GM23338 (cell line): ENCODE measurements around the gene ABHD3. TPM values are rescaled to one million over a fixed set of nuclear protein-coding genes. Genes with fewer than 3 reads are reported as not detected.
A peak's percentile ranks its signal among the peaks of the same experiment; 100 is the strongest.
"Not testable (repeated sequence)": the region's sequence is repeated elsewhere in the genome, so short reads cannot be mapped to it uniquely, and the experiment has no call there.

Source experiments
- ATAC-seq: fragments of 200-7000 bp; cut with Tn5 transposase; 3 replicates; pipeline ENCODE4 v1.9.1; 2020
- DNase-seq: peaks from one replicate; pipeline ENCODE4 v3.0.0-alpha.2; 2015; ENCODE audit warnings: low spot score
- H2AFZ ChIP-seq: fragments of 200-600 bp; sonication (generic); 2 replicates; pipeline ENCODE4 v1.8.0; 2016; ENCODE audit warnings: antibody characterized with exemption, mild to moderate bottlenecking, moderate library complexity
- H3F3A ChIP-seq: fragments of 200-600 bp; sonication (generic); replicated peaks from 2 replicates; pipeline ENCODE4 v1.8.0; 2017; ENCODE audit warnings: antibody characterized with exemption, mixed run types, low read depth
- H3K27ac ChIP-seq: fragments of 200-600 bp; sonication (generic); 2 replicates; pipeline ENCODE4 v1.6.1; 2016; ENCODE audit warnings: low read depth
- H3K27me3 ChIP-seq: fragments of 200-600 bp; sonication (generic); 2 replicates; pipeline ENCODE4 v1.8.0; 2016; ENCODE audit warnings: mild to moderate bottlenecking, mixed run types, moderate library complexity; ENCODE audit not compliant: insufficient read depth
- H3K36me3 ChIP-seq: fragments of 200-600 bp; sonication (generic); 2 replicates; pipeline ENCODE4 v1.8.0; 2016; ENCODE audit warnings: mild to moderate bottlenecking; ENCODE audit not compliant: insufficient read depth
- H3K4me1 ChIP-seq: fragments of 200-600 bp; sonication (generic); 2 replicates; pipeline ENCODE4 v1.8.0; 2016; ENCODE audit warnings: mild to moderate bottlenecking, moderate library complexity; ENCODE audit not compliant: insufficient read depth
- H3K4me2 ChIP-seq: fragments of 200-600 bp; sonication (generic); 2 replicates; pipeline ENCODE4 v1.7.1; 2017; ENCODE audit warnings: mixed run types
- H3K4me3 ChIP-seq: fragments of 200-600 bp; sonication (generic); 2 replicates; pipeline ENCODE4 v1.6.1; 2016; ENCODE audit warnings: mixed run types
- H3K79me2 ChIP-seq: fragments of 200-600 bp; sonication (generic); replicated peaks from 2 replicates; pipeline ENCODE4 v1.8.0; 2017; ENCODE audit warnings: mild to moderate bottlenecking; ENCODE audit not compliant: insufficient read depth
- H3K9me2 ChIP-seq: fragments of 200-600 bp; sonication (generic); 2 replicates; pipeline ENCODE4 v1.8.0; 2017; ENCODE audit not compliant: insufficient read depth
- H4K20me1 ChIP-seq: fragments of 200-600 bp; sonication (generic); replicated peaks from 2 replicates; pipeline ENCODE4 v1.8.0; 2017; ENCODE audit warnings: mild to moderate bottlenecking; ENCODE audit not compliant: insufficient read depth
- H3K27ac Mint-ChIP-seq: 2 replicates; pipeline ENCODE4 v1.8.0; 2020; ENCODE audit warnings: inconsistent platforms, mild to moderate bottlenecking, moderate library complexity, mixed read lengths
- H3K27me3 Mint-ChIP-seq: 3 replicates; pipeline ENCODE4 v1.8.0; 2022; ENCODE audit warnings: low read depth, mild to moderate bottlenecking, moderate library complexity, mixed read lengths, inconsistent platforms; ENCODE audit not compliant: insufficient read depth, poor library complexity
- H3K36me3 Mint-ChIP-seq: 3 replicates; pipeline ENCODE4 v1.8.0; 2021; ENCODE audit warnings: low read depth, mild to moderate bottlenecking, inconsistent platforms, moderate library complexity, mixed read lengths
- H3K4me1 Mint-ChIP-seq: 3 replicates; pipeline ENCODE4 v1.8.0; 2020; ENCODE audit warnings: mild to moderate bottlenecking, inconsistent platforms, mixed read lengths
- H3K4me3 Mint-ChIP-seq: 3 replicates; pipeline ENCODE4 v1.8.0; 2021; ENCODE audit warnings: moderate library complexity, mild to moderate bottlenecking, inconsistent platforms, mixed read lengths
- H3K9me3 Mint-ChIP-seq: 3 replicates; pipeline ENCODE4 v1.8.0; 2020; ENCODE audit warnings: moderate library complexity, mild to moderate bottlenecking, inconsistent platforms, mixed read lengths
- CREB1 ChIP-seq: fragments of 250-450 bp; sonication (Bioruptor Pico); IDR thresholded peaks from 2 replicates; pipeline ENCODE4 v1.5.0; 2020; ENCODE audit warnings: low read depth, mild to moderate bottlenecking, moderate library complexity
- ETS1 ChIP-seq: IDR thresholded peaks from 2 replicates; pipeline ENCODE4 v1.6.1; 2016; ENCODE audit warnings: antibody characterized with exemption
- EZH2 ChIP-seq: fragments of 200-600 bp; sonication (generic); IDR thresholded peaks from one replicate; pipeline ENCODE4 v1.8.0; 2017; ENCODE audit warnings: antibody characterized with exemption, mild to moderate bottlenecking, low read depth; ENCODE audit not compliant: unreplicated experiment
- EZH2phosphoT487 ChIP-seq: fragments of 200-600 bp; sonication (generic); IDR thresholded peaks from one replicate; pipeline ENCODE4 v1.8.1; 2018; ENCODE audit warnings: antibody characterized with exemption; ENCODE audit not compliant: unreplicated experiment
- JUNB ChIP-seq: IDR thresholded peaks from one replicate; pipeline ENCODE4 v1.6.1; 2016; ENCODE audit warnings: antibody characterized with exemption; ENCODE audit not compliant: unreplicated experiment
- NANOG ChIP-seq: IDR thresholded peaks from 2 replicates; pipeline ENCODE4 v1.6.1; 2016; ENCODE audit warnings: antibody characterized with exemption, borderline replicate concordance
- POLR2AphosphoS5 ChIP-seq: IDR thresholded peaks from 2 replicates; pipeline ENCODE4 v1.6.1; 2016; ENCODE audit warnings: antibody characterized with exemption, low read depth
- REST ChIP-seq: IDR thresholded peaks from one replicate; pipeline ENCODE4 v1.6.1; 2018; ENCODE audit warnings: antibody characterized with exemption; ENCODE audit not compliant: unreplicated experiment
- STAT1 ChIP-seq: IDR thresholded peaks from one replicate; pipeline ENCODE4 v1.6.1; 2016; ENCODE audit warnings: antibody characterized with exemption; ENCODE audit not compliant: unreplicated experiment
- ZNF114 ChIP-seq: fragments of 250-450 bp; sonication (Bioruptor Pico); IDR thresholded peaks from 2 replicates; pipeline ENCODE4 v1.5.0; 2020; ENCODE audit warnings: mild to moderate bottlenecking, moderate library complexity
- ZNF462 ChIP-seq: fragments of 250-450 bp; sonication (Bioruptor Pico); IDR thresholded peaks from 2 replicates; pipeline ENCODE4 v1.5.0; 2020; ENCODE audit warnings: mild to moderate bottlenecking, moderate library complexity
- polyA plus RNA-seq: library from polyadenylated mRNA; unstranded; fragments of >200 nt; fragmentation: Nextera tagmentation; extraction: Ambion mirVana; gene quantifications from 2 replicates; pipeline ENCODE4 v1.2.1, GENCODE V29; 2016
- total RNA-seq: library from RNA; depleted of rRNA; stranded (reverse); fragments of >200 nt; shearing (Covaris generic); gene quantifications from 2 replicates; pipeline ENCODE4 v1.2.3, GENCODE V29; 2014

The ABHD3 gene
- total and polyA plus RNA-seq, 2 experiments from 2014 or later: 16.2 to 19.9 TPM

- DNase-seq (peak; percentile 13), ATAC-seq (peak; percentile 28)
- not testable (repeated sequence) for H3K9me3 Mint-ChIP-seq, H3K27me3 ChIP-seq, H3F3A ChIP-seq, H3K36me3 ChIP-seq, H3K27me3 Mint-ChIP-seq, H3K9me2 ChIP-seq
- Histone ChIP-seq H3K4me2 (peak overlapping the region; percentile 46), H3K4me3 (peak overlapping the region; percentile 84), H3K27ac (peak overlapping the region; percentile 40; the same call in 1 of the 2 replicates), H4K20me1 (peaks cover 19% of the 10 kb centered on the region), H2AFZ (peak overlapping the region; percentile 33), H3K79me2 (peaks cover 44% of the 10 kb centered on the region), H3K4me1 (peaks cover 13% of the 10 kb centered on the region)
- Mint-ChIP-seq H3K4me1 (peaks cover 14% of the 10 kb centered on the region; the same call in 2 of the 3 replicates), H3K27ac (peak overlapping the region; percentile 99), H3K36me3 (peaks cover 35% of the 10 kb centered on the region), H3K4me3 (peak overlapping the region; percentile 99)
These were observed 93.0 kb downstream of the ABHD3 start for GRCh38 chr18:21611401-21612124.

GRCh38 chr18:21605213-21605612, 99.4 kb downstream of the ABHD3 start:
- Histone ChIP-seq H4K20me1 (no peaks in the 10 kb centered on the region), H3K27me3 (no peaks in the 10 kb centered on the region), H3K36me3 (no peaks in the 10 kb centered on the region), H3K4me3 (no peak overlapping the region), H2AFZ (no peak overlapping the region), H3K9me2 (no peaks in the 10 kb centered on the region), H3F3A (peaks cover 7% of the 10 kb centered on the region), H3K4me1 (no peaks in the 10 kb centered on the region), H3K27ac (no peak overlapping the region), H3K79me2 (no peaks in the 10 kb centered on the region), H3K4me2 (no peak overlapping the region)
- H3K4me1 Mint-ChIP-seq: no peaks in the 10 kb centered on the region
- H3K4me3 Mint-ChIP-seq: no peak overlapping the region
- no peak overlapping the region for H3K27ac Mint-ChIP-seq
- no peaks in the 10 kb centered on the region for H3K9me3 Mint-ChIP-seq
- no peaks in the 10 kb centered on the region for H3K36me3 Mint-ChIP-seq
- no peak for DNase-seq
- ATAC-seq: no peak
- peaks cover 4% of the 10 kb centered on the region for H3K27me3 Mint-ChIP-seq
- TF ChIP-seq EZH2 (no peak), CREB1 (CRISPR knock-in tag) (no peak), ZNF462 (no peak), JUNB (no peak), EZH2phosphoT487 (no peak), REST (no peak), STAT1 (no peak), POLR2AphosphoS5 (no peak), ZNF114 (CRISPR knock-in tag) (no peak), ETS1 (no peak), NANOG (no peak)
